ENCODE results near the gene SPON1.
"Not testable (repeated sequence)": the region's sequence is repeated elsewhere in the genome, so short reads cannot be mapped to it uniquely, and the experiment has no call there.

SPON1 gene

GRCh38 chr11:14244926-14245325, 282.4 kb downstream of the SPON1 start:
- H3K4me3 ChIP-seq (ENCODE audit: insufficient read length, low read depth): no peak overlapping the region
- H3K9me3 ChIP-seq (ENCODE audit: insufficient read depth, low read length): no peaks in the 10 kb centered on the region
- TF ChIP-seq YY1 (IDR thresholded peaks at IDR 0.05; ENCODE audit: insufficient read depth, insufficient read length) (no peak), SUZ12 (IDR thresholded peaks at IDR 0.05; ENCODE audit: extremely low read depth, insufficient read depth, insufficient read length) (no peak), ZNF274 (IDR thresholded peaks at IDR 0.05; ENCODE audit: low read depth, low read length) (no peak)
- H3K9ac ChIP-seq (ENCODE audit: insufficient read length, low read depth): no peak overlapping the region
- no peaks in the 10 kb centered on the region for H3K36me3 ChIP-seq (ENCODE audit: insufficient read depth, insufficient read length, low read length)
- H3K27me3 ChIP-seq (ENCODE audit: insufficient read depth, insufficient read length): no peaks in the 10 kb centered on the region
- H3K4me1 ChIP-seq (ENCODE audit: insufficient read depth, insufficient read length): peaks cover 2% of the 10 kb centered on the region
- no peak for DNase-seq (ENCODE audit: low read depth, low spot score)

DNA sequence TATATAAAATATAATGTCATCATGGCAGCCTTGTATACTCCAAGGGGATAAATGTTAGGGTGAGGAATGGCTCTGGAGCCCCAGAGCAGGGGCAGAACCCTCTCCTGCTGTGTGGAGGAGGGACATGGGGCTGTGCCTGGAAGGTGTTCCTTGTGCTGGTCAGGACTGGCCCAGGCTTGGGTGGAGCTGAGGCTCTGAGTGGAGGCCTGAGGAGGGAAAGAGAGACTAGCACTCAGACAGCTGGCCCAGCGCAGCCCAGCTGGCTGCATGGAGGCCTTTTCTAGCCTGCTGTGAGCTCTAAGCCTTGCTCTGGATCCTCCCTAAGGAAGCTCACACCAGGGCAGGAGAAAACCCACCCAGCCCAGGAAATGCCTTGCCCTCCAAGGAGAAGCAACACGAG, 282.9 kb downstream of the SPON1 start:
- no peak for DNase-seq (ENCODE audit: low read depth, low spot score)
- H3K9me3 ChIP-seq (ENCODE audit: insufficient read depth, low read length): no peaks in the 10 kb centered on the region
- H3K36me3 ChIP-seq (ENCODE audit: insufficient read depth, insufficient read length, low read length): no peaks in the 10 kb centered on the region
- TF ChIP-seq ZNF274 (IDR thresholded peaks at IDR 0.05; ENCODE audit: low read depth, low read length) (no peak), YY1 (IDR thresholded peaks at IDR 0.05; ENCODE audit: insufficient read depth, insufficient read length) (no peak), SUZ12 (IDR thresholded peaks at IDR 0.05; ENCODE audit: extremely low read depth, insufficient read depth, insufficient read length) (no peak)
- H3K4me1 ChIP-seq (ENCODE audit: insufficient read depth, insufficient read length): peaks cover 2% of the 10 kb centered on the region
- H3K9ac ChIP-seq (ENCODE audit: insufficient read length, low read depth): no peak overlapping the region
- H3K4me3 ChIP-seq (ENCODE audit: insufficient read length, low read depth): no peak overlapping the region
- H3K27me3 ChIP-seq (ENCODE audit: insufficient read depth, insufficient read length): no peaks in the 10 kb centered on the region

DNA sequence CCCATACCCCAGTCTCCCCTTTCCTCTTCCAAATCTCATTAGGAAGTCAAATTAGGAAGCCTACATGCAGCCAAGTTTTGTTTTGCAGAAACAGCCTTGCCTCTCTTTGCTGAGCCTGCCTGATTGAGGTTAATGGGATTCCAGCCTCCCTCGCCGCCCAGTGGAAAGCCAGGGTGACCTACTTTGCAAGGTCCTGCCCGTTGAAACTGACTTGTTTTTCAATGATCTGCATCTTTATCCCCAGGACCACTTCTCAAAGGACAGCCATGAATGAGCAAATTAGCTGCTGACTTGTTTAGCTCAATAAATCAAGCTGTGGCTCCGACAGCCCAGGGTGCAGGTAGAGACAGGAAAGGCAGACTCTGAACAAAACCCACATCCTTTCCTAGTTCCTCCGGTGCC, 286.1 kb downstream of the SPON1 start:
- Histone ChIP-seq H3K9ac (ENCODE audit: insufficient read length, low read depth) (no peak overlapping the region), H3K27me3 (ENCODE audit: insufficient read depth, insufficient read length) (no peaks in the 10 kb centered on the region), H3K4me1 (ENCODE audit: insufficient read depth, insufficient read length) (peaks cover 2% of the 10 kb centered on the region), H3K9me3 (ENCODE audit: insufficient read depth, low read length) (no peaks in the 10 kb centered on the region), H3K4me3 (ENCODE audit: insufficient read length, low read depth) (no peak overlapping the region), H3K36me3 (ENCODE audit: insufficient read depth, insufficient read length, low read length) (no peaks in the 10 kb centered on the region)
- peak; percentile 58 for DNase-seq (ENCODE audit: low read depth, low spot score)
- no peak for TF ChIP-seq YY1 (IDR thresholded peaks at IDR 0.05; ENCODE audit: insufficient read depth, insufficient read length)
- no peak for TF ChIP-seq SUZ12 (IDR thresholded peaks at IDR 0.05; ENCODE audit: extremely low read depth, insufficient read depth, insufficient read length)
- no peak for TF ChIP-seq ZNF274 (IDR thresholded peaks at IDR 0.05; ENCODE audit: low read depth, low read length)

DNA sequence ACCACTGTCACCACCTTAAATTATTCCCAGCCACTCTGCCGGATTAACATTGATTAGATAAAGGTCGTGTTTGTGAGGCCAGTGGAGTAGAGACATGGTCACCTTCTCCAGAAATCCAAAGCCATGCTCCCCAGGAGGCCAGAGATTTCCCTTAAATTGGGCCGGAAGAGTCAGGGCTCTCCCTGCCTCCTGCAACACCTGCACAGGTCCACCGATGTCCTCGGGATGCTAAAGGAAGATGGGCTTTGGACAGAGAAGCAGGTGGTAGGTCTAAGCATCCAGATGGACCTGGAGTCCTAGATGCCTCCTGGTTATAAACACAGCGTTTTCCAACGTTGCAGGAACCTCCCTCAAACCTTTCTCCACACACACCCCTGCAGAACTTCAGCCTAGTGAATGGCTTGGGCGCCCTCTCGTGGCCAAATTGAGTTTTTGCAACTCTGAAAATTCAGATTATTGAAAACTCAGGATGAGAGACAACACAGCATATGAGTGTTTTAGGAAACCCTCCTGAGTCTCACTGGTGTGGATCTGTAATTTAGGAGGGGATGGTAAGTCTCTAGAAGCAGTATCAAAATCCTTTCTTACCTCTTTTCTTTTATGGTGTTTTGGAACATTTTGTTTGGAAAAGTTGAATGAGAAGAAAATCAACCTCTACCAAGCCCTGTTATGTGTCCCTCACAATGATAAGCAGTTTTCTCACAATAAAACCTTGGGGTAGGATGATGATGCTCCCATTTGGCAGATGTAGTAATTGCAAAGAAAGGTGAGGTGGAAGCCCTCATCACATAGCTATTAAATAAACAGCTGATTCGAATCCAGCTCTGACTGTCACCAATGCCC, 286.8 kb downstream of the SPON1 start:
- no peaks in the 10 kb centered on the region for H3K27me3 ChIP-seq (ENCODE audit: insufficient read depth, insufficient read length)
- no peaks in the 10 kb centered on the region for H3K36me3 ChIP-seq (ENCODE audit: insufficient read depth, insufficient read length, low read length)
- H3K4me3 ChIP-seq (ENCODE audit: insufficient read length, low read depth): no peak overlapping the region
- no peaks in the 10 kb centered on the region for H3K9me3 ChIP-seq (ENCODE audit: insufficient read depth, low read length)
- TF ChIP-seq SUZ12 (IDR thresholded peaks at IDR 0.05; ENCODE audit: extremely low read depth, insufficient read depth, insufficient read length) (no peak), ZNF274 (IDR thresholded peaks at IDR 0.05; ENCODE audit: low read depth, low read length) (no peak), YY1 (IDR thresholded peaks at IDR 0.05; ENCODE audit: insufficient read depth, insufficient read length) (no peak)
- peak; percentile 51 for DNase-seq (ENCODE audit: low read depth, low spot score)
- peaks cover 2% of the 10 kb centered on the region for H3K4me1 ChIP-seq (ENCODE audit: insufficient read depth, insufficient read length)
- H3K9ac ChIP-seq (ENCODE audit: insufficient read length, low read depth): no peak overlapping the region

DNA sequence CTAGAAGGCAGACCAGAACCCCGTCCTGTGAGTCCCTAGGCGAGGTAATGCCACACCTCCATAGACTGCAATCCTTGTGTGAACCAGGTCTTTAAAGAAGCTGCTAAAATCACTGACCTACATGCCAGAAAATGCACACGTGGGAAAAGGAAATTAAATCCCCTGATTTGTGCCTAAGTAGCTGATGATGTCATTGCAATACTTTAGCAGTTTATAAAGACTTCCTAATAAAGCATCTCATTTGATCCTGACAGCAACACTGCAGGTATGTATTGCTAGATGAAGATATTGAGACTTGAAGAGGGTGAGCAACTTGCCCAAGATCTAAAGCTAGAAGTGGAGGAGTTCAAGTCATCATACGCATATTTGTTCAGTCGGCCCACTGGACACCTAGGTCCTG, 289.2 kb downstream of the SPON1 start:
- Histone ChIP-seq H3K4me1 (ENCODE audit: insufficient read depth, insufficient read length) (no peaks in the 10 kb centered on the region), H3K4me3 (ENCODE audit: insufficient read length, low read depth) (no peak overlapping the region), H3K9ac (ENCODE audit: insufficient read length, low read depth) (no peak overlapping the region), H3K36me3 (ENCODE audit: insufficient read depth, insufficient read length, low read length) (no peaks in the 10 kb centered on the region), H3K27me3 (ENCODE audit: insufficient read depth, insufficient read length) (no peaks in the 10 kb centered on the region), H3K9me3 (ENCODE audit: insufficient read depth, low read length) (no peaks in the 10 kb centered on the region)
- TF ChIP-seq YY1 (IDR thresholded peaks at IDR 0.05; ENCODE audit: insufficient read depth, insufficient read length) (no peak), SUZ12 (IDR thresholded peaks at IDR 0.05; ENCODE audit: extremely low read depth, insufficient read depth, insufficient read length) (no peak), ZNF274 (IDR thresholded peaks at IDR 0.05; ENCODE audit: low read depth, low read length) (no peak)
- no peak for DNase-seq (ENCODE audit: low read depth, low spot score)

- H3K27me3 ChIP-seq (ENCODE audit: insufficient read depth, insufficient read length); H3K9me3 ChIP-seq (ENCODE audit: insufficient read depth, low read length); H3K4me1 ChIP-seq (ENCODE audit: insufficient read depth, insufficient read length); DNase-seq (ENCODE audit: low read depth, low spot score); H3K36me3 ChIP-seq (ENCODE audit: insufficient read depth, insufficient read length, low read length); H3K4me3 ChIP-seq (ENCODE audit: insufficient read length, low read depth); H3K9ac ChIP-seq (ENCODE audit: insufficient read length, low read depth): not testable (repeated sequence)
Measured at GRCh38 chr11:14252501-14252900, 290.0 kb downstream of the SPON1 start.

DNA sequence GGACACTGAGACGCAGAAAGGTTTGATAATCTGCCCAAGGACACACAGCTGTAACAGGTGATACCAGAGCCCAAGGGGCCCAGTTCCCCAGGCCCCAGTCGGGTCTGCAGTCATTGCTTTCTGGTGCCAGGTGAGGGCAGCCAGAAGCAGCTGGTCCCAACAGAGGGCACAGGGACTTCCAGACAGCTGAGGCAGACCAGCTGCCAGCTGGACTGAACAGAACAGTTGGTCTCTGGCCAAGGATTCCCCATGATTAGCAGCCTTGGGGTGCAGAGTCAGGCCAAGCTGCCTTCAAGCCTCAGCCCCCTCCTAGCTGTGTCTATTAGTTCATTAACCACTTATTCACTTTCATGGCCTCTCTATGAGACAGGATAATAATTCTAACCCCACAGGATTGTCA, 290.9 kb downstream of the SPON1 start:
- H3K9ac ChIP-seq (ENCODE audit: insufficient read length, low read depth): no peak overlapping the region
- no peaks in the 10 kb centered on the region for H3K4me1 ChIP-seq (ENCODE audit: insufficient read depth, insufficient read length)
- no peaks in the 10 kb centered on the region for H3K9me3 ChIP-seq (ENCODE audit: insufficient read depth, low read length)
- TF ChIP-seq SUZ12 (IDR thresholded peaks at IDR 0.05; ENCODE audit: extremely low read depth, insufficient read depth, insufficient read length) (no peak), YY1 (IDR thresholded peaks at IDR 0.05; ENCODE audit: insufficient read depth, insufficient read length) (no peak), ZNF274 (IDR thresholded peaks at IDR 0.05; ENCODE audit: low read depth, low read length) (no peak)
- no peaks in the 10 kb centered on the region for H3K36me3 ChIP-seq (ENCODE audit: insufficient read depth, insufficient read length, low read length)
- DNase-seq (ENCODE audit: low read depth, low spot score): no peak
- no peaks in the 10 kb centered on the region for H3K27me3 ChIP-seq (ENCODE audit: insufficient read depth, insufficient read length)
- H3K4me3 ChIP-seq (ENCODE audit: insufficient read length, low read depth): no peak overlapping the region

Measured in NT2/D1 (cell line).